GM12864 (cell line): Measurements from ENCODE around the gene IMPDH1.

ENCODE experiments used
- DNase-seq: peaks from one replicate; pipeline ENCODE4 v3.0.0-alpha.2; 2011; ENCODE audit warnings: low read depth
- H3K4me3 ChIP-seq: 2 replicates; pipeline ENCODE4 v1.5.1; 2011; ENCODE audit warnings: mild to moderate bottlenecking, low read depth, low read length, control low read depth
- TF ChIP-seq, protein P1 (sequence below): IDR thresholded peaks from 2 replicates; pipeline ENCODE4 v1.5.1; 2011; ENCODE audit warnings: low read depth, mild to moderate bottlenecking, moderate library complexity, low read length, control low read depth, inconsistent platforms; ENCODE audit errors: missing control alignments

Gene IMPDH1

DNA sequence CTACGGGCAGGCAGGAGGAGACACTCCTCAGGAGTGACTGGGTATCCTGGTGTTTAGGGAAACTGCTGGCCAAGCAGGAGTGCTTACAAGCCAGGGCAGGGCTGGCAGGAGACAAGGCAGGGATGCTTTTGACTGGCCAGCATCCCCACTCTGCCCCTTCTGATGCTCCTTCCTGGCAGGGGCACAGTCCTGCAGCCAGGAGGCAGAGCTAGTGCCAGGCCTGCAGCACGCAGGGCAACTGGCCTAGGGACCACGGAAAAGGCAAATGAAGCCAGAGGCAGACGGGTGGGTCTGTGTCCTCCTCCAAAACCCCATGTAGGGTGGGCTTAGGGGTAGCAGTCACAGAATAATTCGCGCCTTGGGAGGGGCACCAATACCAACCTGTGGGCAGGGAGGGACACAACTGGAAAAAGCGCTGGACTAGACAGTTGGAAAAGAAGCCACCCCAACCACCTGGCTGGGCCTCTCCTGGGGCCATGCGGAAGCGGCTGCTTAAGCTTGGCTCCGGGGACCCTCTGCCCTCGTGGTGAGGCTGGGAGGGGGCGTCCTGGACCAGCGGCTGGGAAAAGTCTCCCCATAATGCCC lies 4.8 kb downstream of the IMPDH1 start:
- peak overlapping the region; percentile 93 for H3K4me3 ChIP-seq
- TF ChIP-seq, protein P1, sequence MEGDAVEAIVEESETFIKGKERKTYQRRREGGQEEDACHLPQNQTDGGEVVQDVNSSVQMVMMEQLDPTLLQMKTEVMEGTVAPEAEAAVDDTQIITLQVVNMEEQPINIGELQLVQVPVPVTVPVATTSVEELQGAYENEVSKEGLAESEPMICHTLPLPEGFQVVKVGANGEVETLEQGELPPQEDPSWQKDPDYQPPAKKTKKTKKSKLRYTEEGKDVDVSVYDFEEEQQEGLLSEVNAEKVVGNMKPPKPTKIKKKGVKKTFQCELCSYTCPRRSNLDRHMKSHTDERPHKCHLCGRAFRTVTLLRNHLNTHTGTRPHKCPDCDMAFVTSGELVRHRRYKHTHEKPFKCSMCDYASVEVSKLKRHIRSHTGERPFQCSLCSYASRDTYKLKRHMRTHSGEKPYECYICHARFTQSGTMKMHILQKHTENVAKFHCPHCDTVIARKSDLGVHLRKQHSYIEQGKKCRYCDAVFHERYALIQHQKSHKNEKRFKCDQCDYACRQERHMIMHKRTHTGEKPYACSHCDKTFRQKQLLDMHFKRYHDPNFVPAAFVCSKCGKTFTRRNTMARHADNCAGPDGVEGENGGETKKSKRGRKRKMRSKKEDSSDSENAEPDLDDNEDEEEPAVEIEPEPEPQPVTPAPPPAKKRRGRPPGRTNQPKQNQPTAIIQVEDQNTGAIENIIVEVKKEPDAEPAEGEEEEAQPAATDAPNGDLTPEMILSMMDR: no peak
- no peak for DNase-seq

DNA sequence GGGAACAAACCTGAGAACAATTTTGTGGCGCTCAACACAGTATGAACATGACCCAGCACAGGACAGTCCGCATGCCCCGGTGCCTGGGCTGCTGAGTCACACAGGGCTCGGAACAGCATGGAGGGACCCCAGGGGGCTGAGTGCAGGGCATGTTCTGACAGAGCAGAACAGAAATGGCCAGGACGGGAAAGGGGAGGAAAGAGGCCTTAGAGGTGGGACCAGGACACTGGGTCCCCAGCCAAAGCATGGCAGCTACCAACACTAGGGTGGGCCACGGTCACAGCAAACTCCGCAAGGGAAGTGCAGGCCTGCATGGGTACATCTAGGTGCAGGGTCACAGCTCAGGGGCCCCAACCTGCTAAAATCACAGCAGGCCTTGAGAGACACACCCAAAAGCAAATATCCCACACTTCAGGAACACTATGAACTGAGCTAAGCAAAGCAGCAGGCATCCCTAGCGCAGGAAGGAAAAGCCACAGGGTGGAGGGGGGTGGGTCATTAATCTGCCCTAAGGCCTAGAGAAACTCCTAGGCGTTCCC lies 5.6 kb downstream of the IMPDH1 start:
- no peak for DNase-seq
- H3K4me3 ChIP-seq: peak overlapping the region; percentile 93
- TF ChIP-seq, protein P1: no peak

DNA sequence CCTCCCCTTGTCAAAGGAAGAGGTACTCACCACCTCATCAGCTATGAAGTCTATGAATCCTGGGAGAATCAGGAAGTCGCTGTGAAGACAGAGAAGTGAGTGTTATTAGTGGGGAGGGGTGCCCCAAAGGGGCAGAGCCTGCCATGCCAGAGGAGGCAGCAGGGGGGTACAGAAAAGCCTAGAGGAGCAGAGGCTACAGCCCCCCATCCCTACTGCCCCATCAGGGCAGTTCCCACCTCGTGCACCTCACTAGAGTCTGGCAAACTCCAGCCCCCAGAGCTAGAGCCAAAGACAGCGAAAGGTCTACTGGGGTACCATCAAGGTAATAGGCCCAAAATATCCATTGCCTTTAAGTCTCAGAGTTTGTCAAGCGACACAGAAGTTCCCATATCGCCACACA lies 6.1 kb downstream of the IMPDH1 start:
- DNase-seq: no peak
- H3K4me3 ChIP-seq: no peak overlapping the region
- TF ChIP-seq, protein P1: no peak

DNA sequence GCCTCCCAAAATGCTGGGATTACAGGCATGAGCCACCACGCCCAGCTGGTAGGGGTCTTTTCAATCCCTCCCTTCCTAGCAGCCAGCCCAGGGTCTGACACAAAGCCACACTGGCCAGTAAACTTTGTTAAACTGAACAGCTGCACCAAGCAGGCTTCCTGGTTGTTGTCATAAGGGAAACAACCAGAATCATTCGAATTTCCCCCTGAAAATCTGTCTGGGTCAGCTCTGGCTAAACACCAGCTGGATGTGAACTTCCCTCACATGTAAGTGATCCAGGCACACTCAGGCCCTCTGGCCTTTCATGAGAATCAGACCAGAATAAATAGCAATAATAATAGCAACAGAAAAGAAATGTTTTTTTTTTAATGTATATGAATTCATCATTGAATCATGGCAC lies 7.4 kb downstream of the IMPDH1 start:
- DNase-seq: no peak
- TF ChIP-seq, protein P1: no peak
- H3K4me3 ChIP-seq: no peak overlapping the region

DNA sequence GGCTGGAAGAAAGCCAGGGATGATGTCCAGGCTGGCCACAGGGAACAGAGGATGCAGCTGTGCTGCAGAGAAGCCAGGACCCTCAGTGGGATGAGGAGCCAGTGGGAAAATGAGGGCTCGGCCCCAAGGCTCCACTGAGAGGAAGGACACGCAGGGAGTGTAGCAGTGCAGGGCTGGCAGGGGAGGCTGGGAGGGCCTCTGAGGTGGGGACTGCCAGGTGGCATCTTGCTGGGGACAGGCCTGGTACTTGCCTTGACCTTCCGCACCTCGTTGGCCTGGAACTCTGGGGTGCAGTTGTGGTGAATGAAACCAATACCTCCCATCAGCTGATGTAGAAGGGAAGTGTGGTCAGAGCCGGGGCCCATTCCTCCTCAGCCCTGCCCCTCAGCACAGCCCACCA lies 9.2 kb downstream of the IMPDH1 start:
- no peak overlapping the region for H3K4me3 ChIP-seq
- no peak for DNase-seq
- TF ChIP-seq, protein P1: no peak

DNA sequence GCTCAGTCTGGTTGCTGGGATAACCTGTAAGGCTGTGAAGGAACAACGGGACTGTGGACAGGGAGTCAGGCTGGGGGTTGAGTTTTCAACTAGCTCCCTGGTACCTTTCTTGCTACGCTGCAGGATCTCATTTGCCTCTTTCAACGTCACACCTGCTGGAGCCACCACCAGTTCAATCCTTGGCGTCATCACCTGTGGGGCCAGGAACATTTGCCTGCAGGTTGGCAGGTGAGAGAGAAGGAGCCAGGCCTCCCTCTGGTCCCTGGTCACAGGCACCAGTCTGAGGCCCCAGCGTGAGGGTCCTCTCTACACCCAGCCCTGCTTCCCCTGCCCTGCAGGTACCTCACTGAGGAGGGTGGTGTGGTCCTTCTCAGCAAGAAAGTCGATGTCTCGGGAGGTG lies 9.8 kb downstream of the IMPDH1 start:
- no peak for DNase-seq
- TF ChIP-seq, protein P1: no peak
- H3K4me3 ChIP-seq: no peak overlapping the region

DNA sequence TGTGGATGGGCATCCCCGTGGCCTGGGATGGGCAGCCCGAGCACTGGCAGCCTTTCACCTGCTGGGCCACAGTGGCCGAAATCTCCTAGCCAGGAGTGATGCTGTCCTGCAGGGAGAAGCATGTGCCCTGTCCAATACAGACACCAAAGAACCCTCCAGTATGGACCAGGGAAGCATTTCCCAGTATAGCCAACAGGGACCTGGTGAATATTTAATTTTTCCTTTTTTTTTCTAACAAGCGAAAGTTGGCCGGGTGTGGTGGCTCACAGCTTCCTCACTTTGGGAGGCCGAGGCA lies 11.0 kb downstream of the IMPDH1 start:
- no peak for DNase-seq
- no peak overlapping the region for H3K4me3 ChIP-seq
- TF ChIP-seq, protein P1: no peak
